Endothelial cell (in vitro differentiated cells): ENCODE measurements around the gene PTF1A. TPM values are rescaled to one million over a fixed set of nuclear protein-coding genes. Genes with fewer than 3 reads are reported as not detected.

Experiments
- DNase-seq: peaks from one replicate; pipeline ENCODE4 v3.0.0; 2021; ENCODE audit warnings: low spot score
- H3K27ac Mint-ChIP-seq: one replicate; pipeline ENCODE4 v1.8.0; 2021; ENCODE audit warnings: mixed read lengths, inconsistent platforms; ENCODE audit not compliant: unreplicated experiment
- H3K27me3 Mint-ChIP-seq: one replicate; pipeline ENCODE4 v1.8.0; 2021; ENCODE audit warnings: mild to moderate bottlenecking, moderate library complexity, mixed read lengths, inconsistent platforms; ENCODE audit not compliant: unreplicated experiment
- H3K36me3 Mint-ChIP-seq: one replicate; pipeline ENCODE4 v1.8.0; 2021; ENCODE audit warnings: mild to moderate bottlenecking, low read depth, mixed read lengths, inconsistent platforms; ENCODE audit not compliant: unreplicated experiment
- H3K4me1 Mint-ChIP-seq: one replicate; pipeline ENCODE4 v1.8.0; 2021; ENCODE audit warnings: mild to moderate bottlenecking, mixed read lengths, inconsistent platforms; ENCODE audit not compliant: unreplicated experiment
- H3K4me3 Mint-ChIP-seq: one replicate; pipeline ENCODE4 v1.8.0; 2021; ENCODE audit warnings: mild to moderate bottlenecking, mixed read lengths, inconsistent platforms; ENCODE audit not compliant: unreplicated experiment
- H3K9me3 Mint-ChIP-seq: one replicate; pipeline ENCODE4 v1.8.0; 2021; ENCODE audit warnings: mixed read lengths, inconsistent platforms; ENCODE audit not compliant: unreplicated experiment
- total RNA-seq: library from RNA; stranded (reverse); fragmentation: NEBNext Ultra II Directional; extraction: Animal tissue kit (Norgen Biotek cat#: 25700); gene quantifications from one replicate; pipeline ENCODE4 v1.2.1, GENCODE V29; 2021; ENCODE audit not compliant: unreplicated experiment
- TF ChIP-seq, protein P1 (sequence below): fragments of 200-600 bp; sonication (generic); IDR thresholded peaks from one replicate; pipeline ENCODE4 v1.5.0; 2021; ENCODE audit warnings: antibody characterized with exemption; ENCODE audit not compliant: unreplicated experiment

PTF1A gene
- total RNA-seq, 1 donor from 2014 or later = not detected

- Mint-ChIP-seq H3K27me3 (peaks cover 31% of the 10 kb centered on the region), H3K4me3 (no peak overlapping the region)
Observed at GRCh38 chr10:23200586-23200985, 8.5 kb downstream of the PTF1A start.

GRCh38 chr10:23200997-23201652 is 9.0 kb downstream of the PTF1A start:
- H3K4me3 Mint-ChIP-seq = no peak overlapping the region
- peaks cover 9% of the 10 kb centered on the region for H3K4me1 Mint-ChIP-seq
- TF ChIP-seq, protein P1, sequence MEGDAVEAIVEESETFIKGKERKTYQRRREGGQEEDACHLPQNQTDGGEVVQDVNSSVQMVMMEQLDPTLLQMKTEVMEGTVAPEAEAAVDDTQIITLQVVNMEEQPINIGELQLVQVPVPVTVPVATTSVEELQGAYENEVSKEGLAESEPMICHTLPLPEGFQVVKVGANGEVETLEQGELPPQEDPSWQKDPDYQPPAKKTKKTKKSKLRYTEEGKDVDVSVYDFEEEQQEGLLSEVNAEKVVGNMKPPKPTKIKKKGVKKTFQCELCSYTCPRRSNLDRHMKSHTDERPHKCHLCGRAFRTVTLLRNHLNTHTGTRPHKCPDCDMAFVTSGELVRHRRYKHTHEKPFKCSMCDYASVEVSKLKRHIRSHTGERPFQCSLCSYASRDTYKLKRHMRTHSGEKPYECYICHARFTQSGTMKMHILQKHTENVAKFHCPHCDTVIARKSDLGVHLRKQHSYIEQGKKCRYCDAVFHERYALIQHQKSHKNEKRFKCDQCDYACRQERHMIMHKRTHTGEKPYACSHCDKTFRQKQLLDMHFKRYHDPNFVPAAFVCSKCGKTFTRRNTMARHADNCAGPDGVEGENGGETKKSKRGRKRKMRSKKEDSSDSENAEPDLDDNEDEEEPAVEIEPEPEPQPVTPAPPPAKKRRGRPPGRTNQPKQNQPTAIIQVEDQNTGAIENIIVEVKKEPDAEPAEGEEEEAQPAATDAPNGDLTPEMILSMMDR = no peak
- H3K27me3 Mint-ChIP-seq = peaks cover 28% of the 10 kb centered on the region
- H3K9me3 Mint-ChIP-seq = no peaks in the 10 kb centered on the region
- H3K36me3 Mint-ChIP-seq = no peaks in the 10 kb centered on the region
- H3K27ac Mint-ChIP-seq = no peak overlapping the region
- DNase-seq = no peak

More at GRCh38 chr10:23200586-23200985, 8.5 kb downstream of the PTF1A start:
- Mint-ChIP-seq H3K9me3 (no peaks in the 10 kb centered on the region), H3K27ac (no peak overlapping the region), H3K4me1 (peaks cover 9% of the 10 kb centered on the region), H3K36me3 (no peaks in the 10 kb centered on the region)
- TF ChIP-seq, protein P1 = no peak
- no peak for DNase-seq

DNA sequence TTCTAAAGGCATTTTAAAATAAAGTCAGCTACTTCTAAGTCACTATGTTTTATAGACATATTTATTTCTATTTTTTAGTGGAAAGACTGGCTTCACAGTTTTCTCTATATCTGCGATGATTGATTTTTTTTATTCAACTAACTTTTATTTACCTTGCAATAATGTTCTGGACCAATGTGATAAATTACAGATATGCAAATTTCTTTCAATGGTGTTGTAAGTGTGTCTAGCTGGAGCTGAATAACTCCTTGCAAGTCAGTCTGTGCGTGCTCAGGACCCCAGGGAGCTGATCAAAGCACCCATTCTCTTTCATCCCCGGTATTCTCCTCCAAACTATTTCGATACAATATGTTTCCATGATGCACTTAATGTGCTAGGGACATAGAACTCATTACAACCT is 9.7 kb downstream of the PTF1A start:
- Mint-ChIP-seq H3K4me1 (peaks cover 9% of the 10 kb centered on the region), H3K27ac (no peak overlapping the region), H3K9me3 (no peaks in the 10 kb centered on the region), H3K36me3 (no peaks in the 10 kb centered on the region), H3K4me3 (no peak overlapping the region), H3K27me3 (peaks cover 24% of the 10 kb centered on the region)
- TF ChIP-seq, protein P1 = no peak
- no peak for DNase-seq

DNA sequence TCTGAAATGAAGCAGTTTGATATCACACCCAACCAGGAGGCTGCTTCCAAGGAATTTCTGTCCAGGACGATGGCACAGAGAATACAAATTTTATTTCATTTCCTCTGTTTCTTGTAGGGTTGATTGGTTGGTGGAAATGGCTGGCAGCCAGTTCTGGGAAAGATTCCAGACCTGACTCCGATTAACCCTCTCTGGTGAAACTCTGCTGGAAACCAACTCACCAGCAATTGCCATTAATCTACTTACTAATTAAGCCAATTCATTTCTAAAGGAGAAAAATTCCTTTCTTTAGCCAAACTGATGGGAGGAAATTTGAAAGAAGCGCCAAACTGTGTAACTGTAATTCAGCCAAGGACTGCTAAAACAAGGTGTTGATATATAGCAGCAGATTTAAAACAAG is 10.7 kb downstream of the PTF1A start:
- no peak overlapping the region for H3K4me3 Mint-ChIP-seq
- H3K36me3 Mint-ChIP-seq = no peaks in the 10 kb centered on the region
- TF ChIP-seq, protein P1 = no peak
- H3K27me3 Mint-ChIP-seq = peaks cover 18% of the 10 kb centered on the region
- H3K27ac Mint-ChIP-seq = no peak overlapping the region
- peaks cover 9% of the 10 kb centered on the region for H3K4me1 Mint-ChIP-seq
- no peak for DNase-seq
- no peaks in the 10 kb centered on the region for H3K9me3 Mint-ChIP-seq
